Activated naive CD4-positive, alpha-beta T cell treated with Interleukin-2 at 50 U/mL for 16 hours (primary cell): ENCODE results near the gene SQOR.

Experiments used
- DNase-seq: peaks from one replicate; pipeline ENCODE4 v3.0.0-alpha.2; 2020

The SQOR gene

GRCh38 chr15:45714590-45715488 lies 80.0 kb downstream of the SQOR start:
- peak; percentile 38 for DNase-seq

DNA sequence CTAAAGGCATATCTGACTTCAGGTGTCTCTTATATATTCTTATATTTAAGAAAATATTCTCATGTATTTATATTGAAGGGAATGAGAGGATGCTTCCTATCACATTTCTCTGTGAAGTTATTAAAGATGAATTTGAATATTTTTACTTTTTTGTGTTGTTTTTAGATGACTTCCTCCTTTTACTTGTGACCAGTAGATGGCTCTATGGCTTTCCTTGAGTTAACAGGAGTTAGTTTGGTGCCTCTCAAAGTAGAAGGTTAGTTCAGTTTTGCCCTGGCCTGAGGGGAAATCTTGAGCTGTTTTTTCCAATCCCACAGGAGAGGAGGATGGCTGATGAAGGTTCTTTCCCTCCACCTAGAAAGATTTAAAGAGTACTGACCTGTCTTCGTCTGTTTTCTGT lies 80.7 kb downstream of the SQOR start:
- DNase-seq, result no peak

DNA sequence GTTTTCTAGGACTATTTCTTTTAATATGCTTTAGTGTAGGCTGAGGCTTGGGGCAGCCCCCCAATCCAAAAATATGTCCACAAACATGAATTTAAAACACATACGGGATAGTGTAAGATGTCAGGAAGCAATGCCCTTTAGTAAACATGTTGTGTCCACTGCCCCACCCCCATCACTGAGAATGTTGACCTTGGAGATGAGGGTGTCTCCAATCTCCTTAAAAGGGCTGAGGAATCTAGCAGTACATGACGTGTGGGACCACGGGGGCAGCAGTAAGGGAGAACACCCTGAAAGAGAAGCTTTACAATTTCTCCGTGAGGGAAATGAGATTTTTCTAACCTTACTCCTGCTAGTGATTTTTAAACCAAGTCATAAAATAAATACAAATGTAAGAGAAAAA lies 84.7 kb downstream of the SQOR start:
- no peak for DNase-seq

DNA sequence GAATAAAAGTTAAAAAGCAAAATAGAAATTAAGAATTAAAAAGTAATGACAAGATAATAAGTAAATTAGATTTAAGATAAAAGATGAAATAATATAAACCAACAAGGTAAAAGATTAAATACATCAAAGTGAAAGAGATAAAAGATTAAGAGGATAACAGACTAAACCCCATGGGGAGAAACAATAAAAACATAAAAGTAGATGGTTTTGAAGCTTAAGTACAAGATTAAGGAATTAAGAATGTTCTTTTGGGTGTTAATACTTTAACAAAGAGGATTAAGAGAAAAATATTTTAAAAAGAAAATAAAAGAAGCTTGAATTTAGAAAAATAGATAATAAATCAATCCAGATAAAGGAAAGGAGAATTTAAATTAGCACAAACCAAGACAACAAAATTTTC lies 85.4 kb downstream of the SQOR start:
- DNase-seq, result no peak

DNA sequence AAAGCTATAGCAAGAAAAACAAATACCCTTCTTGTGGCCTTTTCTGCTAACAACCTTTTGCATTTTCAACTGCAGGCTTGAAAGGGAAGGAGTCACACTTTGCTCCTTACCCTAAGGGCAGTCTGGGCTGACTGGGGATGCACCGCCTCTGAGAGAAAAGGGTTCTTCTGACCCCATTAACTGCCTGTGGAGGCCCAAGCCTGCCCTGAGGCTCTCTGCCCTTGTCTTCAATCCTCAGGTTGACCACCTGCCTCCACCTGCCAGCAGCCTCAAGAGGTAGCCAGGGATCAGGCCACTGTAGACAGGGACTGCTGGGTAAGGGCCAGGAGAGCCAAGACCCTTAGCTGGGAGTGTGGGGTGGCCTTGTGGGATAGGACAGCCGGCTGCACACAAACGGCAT lies 93.8 kb downstream of the SQOR start:
- no peak for DNase-seq

GRCh38 chr15:45729141-45729540 lies 94.3 kb downstream of the SQOR start:
- DNase-seq, result no peak

GRCh38 chr15:45731343-45731742 lies 96.5 kb downstream of the SQOR start:
- no peak for DNase-seq

DNA sequence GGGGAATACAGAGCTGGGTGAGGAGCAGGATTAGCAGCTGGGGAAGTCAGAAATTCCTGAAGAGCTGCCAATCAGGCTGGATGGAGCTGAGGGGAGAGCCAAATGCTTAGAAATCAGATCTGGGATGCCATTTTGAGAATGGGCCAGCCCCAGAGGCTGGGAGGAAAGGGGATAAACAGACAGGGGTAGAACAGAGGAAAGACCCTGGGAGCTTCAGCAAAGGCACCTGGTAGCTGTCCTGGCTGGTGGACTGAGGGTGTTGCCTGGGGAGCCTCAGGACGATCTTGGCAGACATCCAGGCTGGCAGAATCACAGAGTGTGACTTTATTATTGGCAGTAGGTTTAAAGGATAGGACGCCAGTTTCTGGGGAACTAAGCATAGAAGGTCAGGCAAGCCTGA lies 97.8 kb downstream of the SQOR start:
- DNase-seq, result no peak

DNA sequence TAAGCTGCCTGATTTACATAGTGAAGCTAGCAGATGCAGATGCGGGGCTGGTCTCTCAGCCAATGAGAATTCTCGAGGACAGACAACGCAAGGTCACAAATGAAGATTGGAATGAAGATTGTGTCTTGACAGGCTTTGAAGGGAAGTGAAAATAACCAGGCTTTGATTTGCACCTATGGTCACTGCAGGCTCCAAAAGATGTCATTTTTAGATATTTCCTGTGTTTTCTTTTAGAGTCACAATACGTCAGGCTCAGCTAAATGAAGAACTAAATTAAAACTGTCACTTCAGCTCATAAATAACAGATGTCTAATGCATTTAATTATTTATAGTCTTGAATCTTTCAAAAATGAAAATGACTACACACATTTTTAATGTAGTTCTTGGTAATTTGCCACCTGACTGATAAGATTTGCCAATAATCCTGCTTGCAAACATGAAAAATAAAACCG lies 99.5 kb downstream of the SQOR start:
- DNase-seq, result no peak
